ENCODE measurements around the gene NOXRED1.

Gene NOXRED1

GRCh38 chr14:77407158-77407557 lies 16.2 kb downstream of the NOXRED1 start:
- DNase-seq: no peak

- no peak for DNase-seq
Measured at GRCh38 chr14:77406718-77407117, 16.6 kb downstream of the NOXRED1 start.

GRCh38 chr14:77406086-77406485 lies 17.2 kb downstream of the NOXRED1 start:
- DNase-seq: no peak

GRCh38 chr14:77403768-77404167 lies 19.6 kb downstream of the NOXRED1 start:
- no peak for DNase-seq

- no peak for DNase-seq
Measured at GRCh38 chr14:77400216-77400615, 23.1 kb downstream of the NOXRED1 start.

- no peak for DNase-seq
Measured at GRCh38 chr14:77390188-77390587, 33.1 kb downstream of the NOXRED1 start.

GRCh38 chr14:77378701-77379100 lies 44.6 kb downstream of the NOXRED1 start:
- no peak for DNase-seq

GRCh38 chr14:77377502-77377844 lies 45.9 kb downstream of the NOXRED1 start:
- DNase-seq: no peak

- DNase-seq: peak; percentile 83 to 84
Measured at GRCh38 chr14:77376771-77377501, 46.4 kb downstream of the NOXRED1 start, which contains the start of the genes SAMD15 and TMED8. Gene SAMD15 (plus strand): TSS chr14:77377379. CDS start chr14:77377419, 40 bp downstream. Gene TMED8 (minus strand): TSS chr14:77377094. CDS start chr14:77377053, 41 bp downstream.

GRCh38 chr14:77375973-77376770 lies 47.2 kb downstream of the NOXRED1 start:
- peak in 1 of 2 donors; percentile 19 for DNase-seq

GRCh38 chr14:77375164-77375950 lies 48.0 kb downstream of the NOXRED1 start:
- DNase-seq: no peak

GRCh38 chr14:77372304-77372841 lies 51.0 kb downstream of the NOXRED1 start:
- DNase-seq: peak in 1 of 2 donors; percentile 50

- DNase-seq: peak in 1 of 2 donors; percentile 38
Measured at GRCh38 chr14:77369285-77369684, 54.0 kb downstream of the NOXRED1 start.

- no peak for DNase-seq
Measured at GRCh38 chr14:77364146-77364545, 59.2 kb downstream of the NOXRED1 start.

- no peak for DNase-seq
Measured at GRCh38 chr14:77359626-77360025, 63.7 kb downstream of the NOXRED1 start.

- no peak for DNase-seq
Measured at GRCh38 chr14:77356899-77357298, 66.4 kb downstream of the NOXRED1 start.

- no peak for DNase-seq
Measured at GRCh38 chr14:77355811-77356210, 67.5 kb downstream of the NOXRED1 start.

- no peak for DNase-seq
Measured at GRCh38 chr14:77353469-77354141, 69.7 kb downstream of the NOXRED1 start.

GRCh38 chr14:77347751-77348150 lies 75.6 kb downstream of the NOXRED1 start:
- no peak for DNase-seq

- DNase-seq: no peak
Measured at GRCh38 chr14:77346495-77346894, 76.8 kb downstream of the NOXRED1 start.

- no peak for DNase-seq
Measured at GRCh38 chr14:77344377-77344996, 78.8 kb downstream of the NOXRED1 start.
